GM18507 (cell line): ENCODE data around the gene LYST.
"Not testable (repeated sequence)": the region's sequence is repeated elsewhere in the genome, so short reads cannot be mapped to it uniquely, and the experiment has no call there.

Experiments
- DNase-seq: peaks from one replicate; pipeline ENCODE4 v3.0.0; 2011; ENCODE audit warnings: low read depth; ENCODE audit not compliant: insufficient read length; ENCODE audit errors: extremely low spot score
- FAIRE-seq: peaks from 2 replicates; lab custom pipeline; 2011; peaks lifted over from hg19 to GRCh38; lab: Jason Lieb, UNC

Gene LYST

DNA sequence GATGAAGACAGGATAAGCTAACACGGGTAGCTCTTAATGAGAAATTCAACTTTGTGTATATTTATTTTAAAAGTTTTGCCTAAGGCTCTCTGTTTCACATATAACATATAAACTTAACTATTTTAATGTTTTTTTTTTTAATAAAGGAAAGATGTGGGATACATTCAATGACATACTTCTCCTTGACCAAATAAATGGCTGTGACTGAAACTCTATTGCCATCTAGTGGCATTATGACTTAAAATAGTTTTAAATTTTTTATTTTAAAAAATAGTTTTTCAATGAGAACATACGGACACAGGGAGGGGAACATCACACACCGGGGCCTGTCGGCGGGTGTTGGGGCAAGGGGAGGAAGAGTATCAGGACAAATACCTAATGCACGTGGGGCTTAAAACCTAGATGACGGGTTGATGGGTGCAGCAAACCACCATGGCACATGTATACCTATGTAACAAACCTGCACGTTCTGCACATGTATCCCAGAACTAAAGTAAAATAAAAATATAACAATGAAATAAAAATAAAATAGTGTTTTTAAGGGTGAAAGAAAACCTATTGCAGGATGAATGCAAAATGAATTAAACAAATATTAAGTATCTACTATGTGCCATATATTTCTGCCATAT is 83.4 kb downstream of the LYST start:
- FAIRE-seq, result no peak

DNA sequence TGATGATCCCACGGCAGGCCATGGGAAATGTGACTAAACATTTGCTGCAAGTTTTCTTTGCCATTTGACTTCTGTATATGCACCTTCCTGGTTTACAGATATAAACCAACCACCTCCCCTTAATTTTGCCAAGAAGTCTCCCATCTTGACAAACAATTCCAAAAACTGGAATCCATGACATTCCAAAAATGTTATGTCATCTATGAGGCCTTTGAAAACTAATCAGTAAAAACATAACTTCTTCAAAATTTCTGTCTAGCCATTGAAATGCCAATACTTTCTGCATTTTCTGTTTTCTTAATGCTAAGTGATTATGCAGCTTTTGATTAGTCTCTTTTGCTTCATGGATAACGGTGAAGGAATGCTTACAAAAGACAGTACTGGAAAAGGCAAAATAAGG is 84.1 kb downstream of the LYST start:
- no peak for DNase-seq
- FAIRE-seq, result no peak

More for the DNA sequence above, 83.4 kb downstream of the LYST start:
- DNase-seq, result no peak

GRCh38 chr1:235781807-235782206 is 84.9 kb downstream of the LYST start:
- DNase-seq (no peak), FAIRE-seq (no peak)

GRCh38 chr1:235779770-235780169 is 86.9 kb downstream of the LYST start:
- FAIRE-seq (no peak), DNase-seq (no peak)

- FAIRE-seq, result no peak
Measured at GRCh38 chr1:235776396-235776795, 90.3 kb downstream of the LYST start.

DNA sequence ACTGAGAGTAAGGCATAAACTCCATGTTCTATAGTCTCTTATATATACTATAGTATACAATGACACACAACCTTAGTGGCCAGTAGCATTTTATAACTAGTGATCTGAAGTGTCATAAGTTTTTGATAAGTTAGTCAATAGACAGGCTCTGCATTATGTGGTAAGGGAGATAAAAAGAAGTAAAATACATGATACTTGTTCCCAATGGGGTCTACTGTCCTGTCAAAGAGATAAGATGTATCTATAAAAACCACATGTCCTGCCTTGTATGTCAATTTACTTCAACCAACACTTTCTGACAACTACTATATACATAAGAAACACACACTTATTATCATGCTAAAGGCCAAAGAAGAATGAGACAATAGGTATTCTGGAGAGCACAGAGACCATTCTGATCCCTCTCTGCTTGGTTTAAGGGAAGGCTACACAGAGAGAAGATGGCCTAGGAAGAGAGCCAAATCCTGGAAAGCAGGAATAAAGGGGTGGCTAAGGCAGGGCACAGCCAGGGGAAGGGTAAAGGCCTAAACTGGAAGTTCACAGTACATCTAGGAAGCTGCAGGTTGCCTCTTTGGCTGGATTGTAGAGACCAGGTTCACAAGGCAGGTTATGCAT is 91.4 kb downstream of the LYST start:
- FAIRE-seq, result no peak
- no peak for DNase-seq

More at GRCh38 chr1:235776396-235776795, 90.3 kb downstream of the LYST start:
- no peak for DNase-seq

- DNase-seq (peak; percentile 20), FAIRE-seq (peak; percentile 91)
Measured at GRCh38 chr1:235767795-235768194, 98.9 kb downstream of the LYST start.

GRCh38 chr1:235766794-235767285 is 99.9 kb downstream of the LYST start:
- FAIRE-seq (no peak), DNase-seq (no peak)

DNA sequence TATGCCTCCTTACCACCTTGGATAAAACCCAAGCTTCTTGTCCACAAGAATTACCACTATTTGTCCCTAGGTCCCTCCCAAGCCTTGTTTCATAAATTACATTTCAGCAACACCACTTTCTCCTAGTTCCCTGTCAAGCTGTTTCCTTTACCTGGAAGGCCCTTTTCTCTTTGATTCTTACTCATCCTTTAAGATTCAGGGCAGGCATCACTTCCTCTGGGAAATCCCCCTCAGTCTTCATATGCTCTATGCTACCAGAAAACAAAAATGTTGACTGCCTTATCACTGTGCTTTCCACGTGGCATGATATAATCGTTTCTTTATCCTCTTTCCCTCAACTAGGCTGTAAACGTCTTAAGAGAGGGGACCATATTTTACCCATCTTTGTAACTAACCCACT is 102.7 kb downstream of the LYST start:
- FAIRE-seq (peak; percentile 74), DNase-seq (peak; percentile 1)

DNA sequence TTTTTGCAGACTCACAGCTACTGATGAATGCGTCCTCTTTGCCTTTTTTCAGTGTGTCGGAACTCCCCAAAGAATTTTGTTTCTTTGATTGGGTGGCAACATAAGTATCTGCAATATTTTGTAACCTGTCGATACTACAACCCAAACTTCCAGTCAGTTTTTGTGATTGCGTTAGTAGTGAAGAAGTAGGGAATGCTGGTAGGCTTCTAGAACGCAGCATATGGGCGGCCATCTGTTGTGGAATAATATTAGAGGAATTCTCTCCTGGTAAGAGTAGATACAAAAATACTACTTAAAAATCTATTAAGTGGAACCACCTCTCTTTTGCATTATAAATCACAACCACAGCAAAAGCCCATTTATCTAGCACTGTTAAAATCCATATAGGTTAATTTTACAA is 107.4 kb downstream of the LYST start:
- no peak for FAIRE-seq
- no peak for DNase-seq

DNA sequence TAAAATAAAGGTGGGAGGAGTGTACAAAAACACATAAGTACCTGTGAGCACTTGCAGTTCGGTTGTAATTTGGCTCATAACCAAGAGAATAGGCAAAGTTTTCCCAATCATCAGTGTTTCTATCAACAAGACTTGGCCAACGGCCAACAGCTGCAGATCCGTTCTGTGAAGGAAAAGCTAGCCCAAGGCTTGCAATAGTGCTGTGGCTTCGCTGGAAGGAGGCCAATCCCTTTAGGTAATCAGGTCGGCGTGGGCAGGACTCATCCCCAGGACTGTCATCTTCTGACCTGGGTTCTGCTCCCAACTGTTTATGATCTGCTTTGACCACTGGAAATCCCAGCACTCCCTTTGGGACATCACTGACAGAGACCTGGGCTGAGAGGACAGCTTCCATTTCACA is 107.8 kb downstream of the LYST start:
- FAIRE-seq, result no peak
- no peak for DNase-seq

DNA sequence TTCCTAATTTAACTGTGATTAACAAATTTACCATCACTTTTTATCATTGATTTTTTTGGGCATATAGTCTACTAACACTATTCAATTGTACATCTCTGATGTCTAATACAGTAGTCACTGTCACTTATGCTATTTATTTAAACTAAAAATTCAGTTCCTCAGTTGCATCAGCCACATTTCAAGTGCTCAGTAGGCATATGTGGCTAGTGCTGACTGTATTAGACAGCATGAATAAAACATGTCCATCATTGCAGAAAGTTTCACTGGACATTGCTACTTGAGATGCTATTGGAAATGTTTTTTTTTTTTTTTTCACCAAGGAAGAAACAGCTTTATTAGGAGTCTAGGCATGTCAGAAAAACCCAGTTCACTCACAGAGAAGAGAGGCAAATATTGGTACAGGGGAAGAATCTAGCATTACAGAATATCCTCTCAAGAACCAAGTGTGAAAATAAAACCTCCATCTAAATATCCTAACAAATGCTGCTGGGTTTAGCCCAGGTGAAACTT is 109.1 kb downstream of the LYST start:
- FAIRE-seq (no peak), DNase-seq (no peak)

GRCh38 chr1:235754186-235754585 is 112.5 kb downstream of the LYST start:
- FAIRE-seq, DNase-seq: not testable (repeated sequence)

- DNase-seq (no peak), FAIRE-seq (peak; percentile 79)
Measured at GRCh38 chr1:235749755-235750300, 116.9 kb downstream of the LYST start.

GRCh38 chr1:235748747-235749146 is 118.0 kb downstream of the LYST start:
- no peak for FAIRE-seq

GRCh38 chr1:235746245-235746644 is 120.5 kb downstream of the LYST start:
- FAIRE-seq (no peak), DNase-seq (no peak)

More at GRCh38 chr1:235748747-235749146, 118.0 kb downstream of the LYST start:
- no peak for DNase-seq

DNA sequence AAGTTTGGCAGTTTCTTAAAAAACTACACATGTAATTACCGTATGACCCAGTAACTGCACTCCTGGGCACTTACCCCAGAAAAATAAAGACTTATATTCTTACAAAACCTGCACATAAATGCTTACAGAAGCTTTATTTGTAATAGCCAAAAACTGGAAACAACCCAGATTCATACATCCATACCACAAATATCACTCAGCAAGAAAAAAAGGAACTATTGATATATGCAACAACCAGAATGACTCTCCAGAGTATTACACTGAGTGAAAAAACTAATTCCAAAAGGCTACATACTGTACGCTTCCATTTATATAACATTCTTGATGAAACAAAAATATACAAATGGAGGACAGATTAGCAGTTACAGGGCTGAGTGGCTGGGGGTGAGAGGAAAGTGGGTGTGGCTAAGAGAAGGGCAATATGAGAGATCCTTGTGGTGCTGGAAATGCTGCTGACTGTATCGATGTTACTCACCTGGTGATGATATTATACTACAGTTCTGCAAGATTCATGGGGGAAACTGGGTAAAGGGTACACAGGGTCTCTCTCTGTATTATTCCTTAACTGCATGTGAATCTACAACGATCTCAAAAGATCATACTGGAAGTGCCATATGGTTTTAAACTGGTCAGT is 121.1 kb downstream of the LYST start:
- no peak for FAIRE-seq
- DNase-seq, result no peak

DNA sequence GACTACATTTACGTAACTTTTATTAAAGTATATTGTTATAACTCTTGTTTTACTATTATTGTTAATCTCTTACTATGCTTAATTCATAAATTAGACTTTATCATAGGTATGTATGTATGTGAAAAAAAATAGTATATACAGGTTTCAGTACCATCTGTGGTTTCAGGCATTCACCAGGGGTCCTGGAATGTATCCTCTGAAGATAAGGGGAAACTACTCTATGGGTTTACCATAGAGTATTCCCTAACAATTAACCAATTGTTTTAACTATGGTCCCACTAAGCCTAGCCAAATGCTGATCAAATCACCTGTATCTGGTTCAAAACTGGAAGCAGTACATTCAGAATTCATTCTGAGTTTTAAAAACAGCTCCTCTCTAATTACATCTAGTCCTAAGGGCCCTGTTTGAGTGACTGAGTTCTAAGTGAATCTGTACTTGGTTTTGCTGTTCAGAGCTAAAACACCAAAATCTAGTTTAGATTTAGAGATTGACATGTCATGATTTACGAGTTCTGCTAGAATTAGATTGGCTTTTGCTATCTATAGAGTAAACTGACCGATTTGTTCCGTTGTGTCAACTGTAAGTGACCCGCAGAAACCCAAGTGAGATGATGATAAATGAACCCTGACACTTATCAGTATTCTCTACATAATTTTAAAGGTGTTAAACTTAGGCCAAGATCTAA is 123.6 kb downstream of the LYST start:
- DNase-seq (no peak), FAIRE-seq (no peak)

- no peak for DNase-seq
Measured at GRCh38 chr1:235741294-235741693, 125.4 kb downstream of the LYST start.

GRCh38 chr1:235739631-235740030 is 127.1 kb downstream of the LYST start:
- DNase-seq (no peak), FAIRE-seq (no peak)

More at GRCh38 chr1:235741294-235741693, 125.4 kb downstream of the LYST start:
- FAIRE-seq, result no peak
